Measurements from ENCODE around the gene LPP. TPM values are rescaled to one million over a fixed set of nuclear protein-coding genes. Genes with fewer than 3 reads are reported as not detected.

The LPP gene
- total RNA-seq, 1 donor from 2014 or later, result 218 TPM

GRCh38 chr3:188283347-188283746 is 129.4 kb downstream of the LPP start:
- TF ChIP-seq CTCF (IDR thresholded peaks at IDR 0.05; ENCODE audit: insufficient read depth, low read length, poor library complexity, severe bottlenecking), result peak; percentile 20
- no peak overlapping the region for H3K4me3 ChIP-seq (ENCODE audit: low read depth, low read length)
- no peak for DNase-seq (ENCODE audit: low read depth)
- H3K27me3 ChIP-seq (ENCODE audit: control insufficient read depth, insufficient read depth, low read length), result no peaks in the 10 kb centered on the region
- peaks cover 1% of the 10 kb centered on the region for H3K36me3 ChIP-seq (ENCODE audit: control insufficient read depth, insufficient read depth, low read length)

GRCh38 chr3:188284455-188285212 is 130.7 kb downstream of the LPP start:
- no peak for DNase-seq (ENCODE audit: low read depth)
- no peak overlapping the region for H3K4me3 ChIP-seq (ENCODE audit: low read depth, low read length)
- H3K36me3 ChIP-seq (ENCODE audit: control insufficient read depth, insufficient read depth, low read length), result peaks cover 1% of the 10 kb centered on the region
- TF ChIP-seq CTCF (IDR thresholded peaks at IDR 0.05; ENCODE audit: insufficient read depth, low read length, poor library complexity, severe bottlenecking), result no peak
- H3K27me3 ChIP-seq (ENCODE audit: control insufficient read depth, insufficient read depth, low read length), result no peaks in the 10 kb centered on the region

- Histone ChIP-seq H3K27me3 (ENCODE audit: control insufficient read depth, insufficient read depth, low read length) (no peaks in the 10 kb centered on the region), H3K36me3 (ENCODE audit: control insufficient read depth, insufficient read depth, low read length) (peaks cover 1% of the 10 kb centered on the region), H3K4me3 (ENCODE audit: low read depth, low read length) (no peak overlapping the region)
- TF ChIP-seq CTCF (IDR thresholded peaks at IDR 0.05; ENCODE audit: insufficient read depth, low read length, poor library complexity, severe bottlenecking), result no peak
- DNase-seq (ENCODE audit: low read depth), result peak; percentile 99
These were observed 132.1 kb downstream of the LPP start for GRCh38 chr3:188286087-188286513.

- DNase-seq (ENCODE audit: low read depth), result no peak
- Histone ChIP-seq H3K36me3 (ENCODE audit: control insufficient read depth, insufficient read depth, low read length) (peaks cover under 1% of the 10 kb centered on the region), H3K27me3 (ENCODE audit: control insufficient read depth, insufficient read depth, low read length) (no peaks in the 10 kb centered on the region), H3K4me3 (ENCODE audit: low read depth, low read length) (no peak overlapping the region)
- TF ChIP-seq CTCF (IDR thresholded peaks at IDR 0.05; ENCODE audit: insufficient read depth, low read length, poor library complexity, severe bottlenecking), result no peak
These were observed 133.4 kb downstream of the LPP start for GRCh38 chr3:188287339-188287738.

GRCh38 chr3:188287762-188288505 is 134.0 kb downstream of the LPP start:
- Histone ChIP-seq H3K36me3 (ENCODE audit: control insufficient read depth, insufficient read depth, low read length) (no peaks in the 10 kb centered on the region), H3K4me3 (ENCODE audit: low read depth, low read length) (no peak overlapping the region), H3K27me3 (ENCODE audit: control insufficient read depth, insufficient read depth, low read length) (no peaks in the 10 kb centered on the region)
- TF ChIP-seq CTCF (IDR thresholded peaks at IDR 0.05; ENCODE audit: insufficient read depth, low read length, poor library complexity, severe bottlenecking), result no peak
- DNase-seq (ENCODE audit: low read depth), result no peak

Measured in kidney epithelial cell (primary cell).